Measurements from ENCODE around the gene DNASE1.

Gene DNASE1

DNA sequence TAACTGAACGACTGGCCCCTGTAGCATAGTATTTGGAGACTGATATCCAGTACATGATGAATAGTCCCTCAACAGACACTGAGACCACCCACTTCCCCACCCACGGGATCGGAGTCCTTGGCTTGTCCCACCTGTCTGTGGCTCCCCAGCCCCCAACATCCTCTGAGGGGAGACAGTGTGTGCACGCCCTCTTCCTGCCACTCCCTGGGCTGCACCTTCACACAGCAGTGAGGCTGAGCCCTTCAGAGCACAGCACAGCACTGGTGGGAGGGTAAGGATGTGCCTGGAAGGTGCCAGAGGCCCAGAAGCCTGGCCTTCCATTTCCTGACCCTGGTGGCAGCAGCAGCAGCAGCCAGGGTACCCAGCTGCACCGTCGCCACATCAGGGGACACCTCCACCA is 11.0 kb downstream of the DNASE1 start:
- peaks cover 16% of the 10 kb centered on the region for H3K36me3 Mint-ChIP-seq

DNA sequence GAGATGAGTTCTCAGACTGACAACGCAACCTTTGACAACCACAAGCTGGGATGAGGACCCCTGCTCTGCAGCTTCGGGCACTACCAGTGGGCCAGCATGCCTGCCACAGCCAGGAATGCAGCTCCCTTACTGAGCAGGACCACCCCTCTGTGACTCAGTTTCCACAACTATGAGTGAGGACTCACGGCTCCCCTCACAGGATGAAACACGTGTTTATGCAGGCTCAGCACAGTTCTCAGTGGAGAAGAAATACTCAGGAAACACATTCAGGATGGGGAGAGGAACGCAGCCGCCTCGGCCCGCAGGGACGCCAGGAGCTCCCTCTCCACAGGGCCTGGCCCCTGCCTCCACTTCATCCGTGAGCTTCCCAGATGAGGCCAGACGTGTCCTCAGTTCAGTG is 14.1 kb downstream of the DNASE1 start:
- no peak for ATAC-seq (ENCODE audit: low read depth)
- no peaks in the 10 kb centered on the region for H3K9me3 Mint-ChIP-seq
- H3K4me1 Mint-ChIP-seq: no peaks in the 10 kb centered on the region
- no peak for DNase-seq (ENCODE audit: low spot score in 2 of 2)
- H3K27me3 Mint-ChIP-seq: no peaks in the 10 kb centered on the region
- H3K36me3 Mint-ChIP-seq: peaks cover 10% of the 10 kb centered on the region
- H3K27ac Mint-ChIP-seq: no peak overlapping the region
- no peak overlapping the region for H3K4me3 Mint-ChIP-seq

More for the DNA sequence above, 11.0 kb downstream of the DNASE1 start:
- Mint-ChIP-seq H3K4me3 (no peak overlapping the region), H3K4me1 (no peaks in the 10 kb centered on the region), H3K9me3 (no peaks in the 10 kb centered on the region), H3K27ac (no peak overlapping the region), H3K27me3 (no peaks in the 10 kb centered on the region)
- ATAC-seq (ENCODE audit: low read depth) (peak; percentile 35), DNase-seq (ENCODE audit: low spot score in 2 of 2) (no peak)

- no peak for ATAC-seq (ENCODE audit: low read depth)
- no peak for DNase-seq (ENCODE audit: low spot score in 2 of 2)
- H3K4me1 Mint-ChIP-seq: no peaks in the 10 kb centered on the region
- H3K4me3 Mint-ChIP-seq: no peak overlapping the region
- peaks cover 12% of the 10 kb centered on the region for H3K36me3 Mint-ChIP-seq
- H3K27ac Mint-ChIP-seq: no peak overlapping the region
- H3K9me3 Mint-ChIP-seq: no peaks in the 10 kb centered on the region
- no peaks in the 10 kb centered on the region for H3K27me3 Mint-ChIP-seq
Measured at GRCh38 chr16:3669082-3669481, 14.6 kb downstream of the DNASE1 start.

DNA sequence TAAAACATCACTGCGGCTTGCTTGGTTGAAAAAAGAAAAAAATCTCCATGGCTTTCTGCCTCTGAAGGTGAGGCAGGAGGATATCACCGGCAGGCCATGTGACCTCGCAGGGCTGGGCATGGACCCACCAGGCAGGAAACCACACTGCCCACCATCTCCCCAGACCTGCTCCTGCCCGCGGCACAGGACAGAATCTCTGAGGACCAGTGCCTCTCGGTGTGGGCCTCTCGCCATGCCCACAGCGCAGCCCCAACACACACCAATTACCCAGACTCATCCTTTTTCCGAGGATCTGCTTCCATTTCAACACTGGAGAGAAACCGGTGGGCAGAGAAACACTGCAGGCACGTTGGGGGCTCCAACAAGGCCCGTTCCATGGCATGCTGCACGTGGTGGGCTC is 16.2 kb downstream of the DNASE1 start:
- H3K36me3 Mint-ChIP-seq: peaks cover 11% of the 10 kb centered on the region
- no peak overlapping the region for H3K27ac Mint-ChIP-seq
- no peaks in the 10 kb centered on the region for H3K9me3 Mint-ChIP-seq
- no peak for DNase-seq (ENCODE audit: low spot score in 2 of 2)
- H3K27me3 Mint-ChIP-seq: no peaks in the 10 kb centered on the region
- no peak overlapping the region for H3K4me3 Mint-ChIP-seq
- H3K4me1 Mint-ChIP-seq: no peaks in the 10 kb centered on the region
- ATAC-seq (ENCODE audit: low read depth): no peak

GRCh38 chr16:3671424-3671823 is 16.9 kb downstream of the DNASE1 start:
- Mint-ChIP-seq H3K27me3 (no peaks in the 10 kb centered on the region), H3K4me3 (no peak overlapping the region), H3K27ac (no peak overlapping the region), H3K36me3 (peaks cover 11% of the 10 kb centered on the region), H3K9me3 (no peaks in the 10 kb centered on the region), H3K4me1 (no peaks in the 10 kb centered on the region)
- ATAC-seq (ENCODE audit: low read depth) (no peak), DNase-seq (ENCODE audit: low spot score in 2 of 2) (no peak)

GRCh38 chr16:3672571-3673041 is 18.1 kb downstream of the DNASE1 start:
- no peaks in the 10 kb centered on the region for H3K4me1 Mint-ChIP-seq
- no peaks in the 10 kb centered on the region for H3K9me3 Mint-ChIP-seq
- no peak overlapping the region for H3K27ac Mint-ChIP-seq
- DNase-seq (ENCODE audit: low spot score in 2 of 2) (no peak), ATAC-seq (ENCODE audit: low read depth) (no peak)
- H3K4me3 Mint-ChIP-seq: no peak overlapping the region
- no peaks in the 10 kb centered on the region for H3K27me3 Mint-ChIP-seq
- peaks cover 10% of the 10 kb centered on the region for H3K36me3 Mint-ChIP-seq

DNA sequence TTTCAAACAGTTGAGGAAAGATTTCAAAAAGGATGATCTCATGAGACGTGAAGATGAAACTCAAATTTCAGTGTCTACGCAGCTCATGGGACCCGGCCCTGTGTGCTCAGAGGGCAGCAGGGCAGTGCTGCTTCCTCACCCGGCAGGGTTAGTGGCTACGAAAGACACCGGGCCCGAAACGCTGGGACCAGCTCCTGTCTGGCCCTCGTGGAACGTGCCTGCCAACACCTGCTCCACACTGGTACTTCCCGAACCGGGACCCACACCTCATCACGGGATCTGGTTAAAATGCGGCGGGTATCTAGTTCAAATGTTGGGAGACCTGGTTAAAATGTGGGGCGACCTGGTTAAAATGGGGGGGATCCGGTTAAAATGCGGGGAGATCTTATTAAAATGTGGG is 18.7 kb downstream of the DNASE1 start:
- DNase-seq (ENCODE audit: low spot score in 2 of 2): no peak
- Mint-ChIP-seq H3K27ac (no peak overlapping the region), H3K4me1 (no peaks in the 10 kb centered on the region), H3K36me3 (peaks cover 11% of the 10 kb centered on the region), H3K27me3 (no peaks in the 10 kb centered on the region), H3K4me3 (no peak overlapping the region), H3K9me3 (no peaks in the 10 kb centered on the region)
- no peak for ATAC-seq (ENCODE audit: low read depth)

GRCh38 chr16:3673676-3674377 is 19.3 kb downstream of the DNASE1 start:
- Mint-ChIP-seq H3K4me3 (no peak overlapping the region), H3K4me1 (no peaks in the 10 kb centered on the region), H3K27ac (no peak overlapping the region), H3K27me3 (no peaks in the 10 kb centered on the region), H3K36me3 (peaks cover 14% of the 10 kb centered on the region), H3K9me3 (no peaks in the 10 kb centered on the region)
- DNase-seq (ENCODE audit: low spot score in 2 of 2) (no peak), ATAC-seq (ENCODE audit: low read depth) (no peak)

DNA sequence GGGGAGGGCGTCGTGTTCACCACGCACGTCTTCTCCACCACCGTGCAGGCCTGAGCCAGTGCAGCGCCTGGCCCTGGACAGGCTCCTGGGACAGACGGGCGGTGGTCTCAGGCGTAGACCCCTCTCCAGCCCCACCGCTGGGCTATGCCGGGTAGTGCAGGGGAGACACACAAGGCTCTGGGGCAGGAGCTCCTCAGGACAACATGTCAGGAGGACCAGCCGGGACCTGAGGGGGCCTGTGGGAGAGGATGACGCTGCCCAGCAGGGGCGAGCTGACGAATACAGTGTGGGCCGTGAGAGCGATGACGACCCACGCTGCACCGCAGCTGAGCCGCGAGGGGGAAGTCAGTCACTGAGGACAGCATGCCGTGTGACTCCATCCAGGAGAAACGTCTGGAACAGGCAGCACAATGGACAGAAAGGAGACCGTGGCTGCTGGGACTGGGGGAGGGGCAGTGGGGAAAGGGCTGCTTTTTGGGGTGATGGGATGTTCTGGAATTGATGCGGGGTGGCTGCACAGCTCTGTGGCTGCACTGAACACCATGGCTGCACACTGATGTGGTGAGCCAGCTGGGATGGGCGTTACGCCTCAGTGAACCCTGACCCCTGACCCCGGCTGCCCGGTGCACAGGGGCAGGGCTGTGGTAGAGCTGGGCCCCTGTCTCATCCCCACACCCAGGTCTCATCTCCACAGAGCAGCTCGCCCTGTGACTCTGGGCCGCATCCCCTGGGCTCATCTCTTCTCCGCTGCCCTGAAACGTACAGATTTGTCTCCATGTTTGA is 20.2 kb downstream of the DNASE1 start:
- H3K4me1 Mint-ChIP-seq: no peaks in the 10 kb centered on the region
- DNase-seq (ENCODE audit: low spot score in 2 of 2) (no peak), ATAC-seq (ENCODE audit: low read depth) (no peak)
- no peaks in the 10 kb centered on the region for H3K9me3 Mint-ChIP-seq
- H3K27ac Mint-ChIP-seq: no peak overlapping the region
- H3K36me3 Mint-ChIP-seq: peaks cover 18% of the 10 kb centered on the region
- no peak overlapping the region for H3K4me3 Mint-ChIP-seq
- no peaks in the 10 kb centered on the region for H3K27me3 Mint-ChIP-seq

GRCh38 chr16:3675601-3676130 is 21.2 kb downstream of the DNASE1 start:
- Mint-ChIP-seq H3K4me1 (no peaks in the 10 kb centered on the region), H3K36me3 (peaks cover 16% of the 10 kb centered on the region), H3K27ac (no peak overlapping the region), H3K4me3 (no peak overlapping the region), H3K9me3 (no peaks in the 10 kb centered on the region), H3K27me3 (no peaks in the 10 kb centered on the region)
- no peak for ATAC-seq (ENCODE audit: low read depth)
- DNase-seq (ENCODE audit: low spot score in 2 of 2): no peak

DNA sequence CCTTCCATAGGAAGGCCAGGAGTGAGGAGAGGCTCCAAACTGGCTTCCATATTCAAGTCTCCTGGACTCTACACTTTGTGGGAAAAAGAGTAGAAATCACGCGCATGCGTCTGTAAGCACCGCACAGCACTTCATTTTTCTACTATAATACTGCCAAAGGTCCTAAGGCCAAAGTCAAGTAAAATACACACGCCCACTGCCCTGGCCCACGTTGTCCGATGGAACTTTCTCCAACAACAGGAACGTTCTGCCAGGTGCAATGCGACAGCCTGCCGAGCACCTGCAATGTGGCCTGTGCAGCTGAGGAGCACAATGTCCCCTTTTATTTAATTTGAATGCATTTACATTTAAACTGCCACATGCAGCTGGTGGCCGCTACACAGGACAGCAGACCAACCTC is 23.5 kb downstream of the DNASE1 start:
- ATAC-seq (ENCODE audit: low read depth): no peak
- Mint-ChIP-seq H3K27me3 (no peaks in the 10 kb centered on the region), H3K27ac (no peak overlapping the region), H3K9me3 (no peaks in the 10 kb centered on the region), H3K4me3 (no peak overlapping the region), H3K36me3 (peaks cover 20% of the 10 kb centered on the region), H3K4me1 (no peaks in the 10 kb centered on the region)
- DNase-seq (ENCODE audit: low spot score in 2 of 2): no peak

DNA sequence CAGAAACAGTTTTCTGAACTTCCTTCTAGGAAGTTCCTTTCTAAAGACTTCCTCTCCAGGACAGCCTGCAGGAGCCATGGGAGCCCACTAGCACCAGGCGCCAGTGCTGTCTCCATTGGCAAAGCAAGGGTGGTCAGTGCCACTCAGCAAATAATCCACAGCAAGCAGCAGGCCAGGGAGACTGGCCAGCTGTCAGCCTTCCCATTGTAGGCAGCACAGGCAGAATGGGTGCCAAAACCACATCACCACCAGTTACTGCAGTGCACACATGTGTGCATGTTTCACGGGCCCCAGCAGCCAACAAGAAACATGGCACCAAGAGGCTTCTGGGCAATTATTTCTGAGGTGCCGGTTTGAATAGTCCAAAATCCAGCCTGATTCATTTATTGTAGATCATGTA is 26.7 kb downstream of the DNASE1 start:
- Mint-ChIP-seq H3K9me3 (no peaks in the 10 kb centered on the region), H3K4me1 (no peaks in the 10 kb centered on the region), H3K36me3 (peaks cover 18% of the 10 kb centered on the region), H3K27ac (no peak overlapping the region), H3K27me3 (no peaks in the 10 kb centered on the region), H3K4me3 (no peak overlapping the region)
- DNase-seq (ENCODE audit: low spot score in 2 of 2) (no peak), ATAC-seq (ENCODE audit: low read depth) (no peak)

- Mint-ChIP-seq H3K4me3 (no peak overlapping the region), H3K4me1 (peaks cover 6% of the 10 kb centered on the region), H3K36me3 (peaks cover 13% of the 10 kb centered on the region), H3K27ac (no peak overlapping the region), H3K27me3 (no peaks in the 10 kb centered on the region), H3K9me3 (no peaks in the 10 kb centered on the region)
- DNase-seq (ENCODE audit: low spot score in 2 of 2) (no peak), ATAC-seq (ENCODE audit: low read depth) (no peak)
Measured at GRCh38 chr16:3687021-3687420, 32.5 kb downstream of the DNASE1 start.

- ATAC-seq (ENCODE audit: low read depth): no peak
- no peaks in the 10 kb centered on the region for H3K9me3 Mint-ChIP-seq
- H3K27ac Mint-ChIP-seq: no peak overlapping the region
- H3K4me3 Mint-ChIP-seq: no peak overlapping the region
- H3K36me3 Mint-ChIP-seq: peaks cover 11% of the 10 kb centered on the region
- H3K4me1 Mint-ChIP-seq: peaks cover 6% of the 10 kb centered on the region
- H3K27me3 Mint-ChIP-seq: no peaks in the 10 kb centered on the region
- DNase-seq (ENCODE audit: low spot score in 2 of 2): no peak
Measured at GRCh38 chr16:3687792-3688191, 33.3 kb downstream of the DNASE1 start.

All from memory B cell (primary cell).